GM12878 (cell line): ENCODE data around the gene KRT6C. TPM values are rescaled to one million over a fixed set of nuclear protein-coding genes. Genes with fewer than 3 reads are reported as not detected.

Experiments used
- ATAC-seq: fragments of 200-7000 bp; cut with Tn5 transposase; 3 replicates; pipeline ENCODE4 v1.9.1; 2020; ENCODE audit warnings: mild to moderate bottlenecking, moderate library complexity
- BruUV-seq: library from RNA; stranded (reverse); fragments of 400-500 nt; replicated peaks from 2 replicates; lab custom pipeline; 2021; lab: Mats Ljungman, UMichigan
- CTCF ChIA-PET: fragments of 300-600 bp; sonication (Branson Sonifier 250); formaldehyde crosslinking; extraction: SDS; loops from one replicate; lab custom pipeline; 2021; ENCODE audit warnings: inconsistent platforms; lab: Yijun Ruan, JAX
- POLR2A ChIA-PET: fragments of 350-600 bp; formaldehyde crosslinking; extraction: SDS; loops from one replicate; lab custom pipeline; 2021; ENCODE audit warnings: inconsistent platforms; lab: Charles Lee
- RAD21 ChIA-PET: fragments of 300-600 bp; sonication (Branson Sonifier 250); formaldehyde crosslinking; loops from one replicate; lab custom pipeline; 2023; ENCODE audit warnings: antibody characterized with exemption; ENCODE audit not compliant: unreplicated experiment; lab: Charles Lee
- SMC1A ChIA-PET: fragments of 300-600 bp; sonication (Branson Sonifier 250); formaldehyde crosslinking; loops from one replicate; lab custom pipeline; 2023; ENCODE audit not compliant: unreplicated experiment, uncharacterized antibody; lab: Charles Lee
- DNase-seq: peaks from one replicate; pipeline ENCODE4 v3.0.0-alpha.2; 2011; ENCODE audit warnings: low read depth, low spot score
- FAIRE-seq: peaks from 3 replicates; lab custom pipeline; 2011; peaks lifted over from hg19 to GRCh38; lab: Jason Lieb, UNC
- H2AFZ ChIP-seq: 2 replicates; pipeline ENCODE4 v1.6.0; 2011; ENCODE audit warnings: low read depth, low read length, control low read depth; ENCODE audit not compliant: control insufficient read depth
- H3K27ac ChIP-seq: 2 replicates; pipeline ENCODE4 v1.5.1; 2011; ENCODE audit warnings: control low read depth; ENCODE audit not compliant: control insufficient read depth, insufficient read depth
- H3K27me3 ChIP-seq, 2 experiments: replicated peaks in 1 of 2; 2 replicates each; pipeline versions ENCODE4 v1.6.0 to v1.6.1; 2011; ENCODE audit warnings: low read length in 1 of 2; ENCODE audit not compliant: control insufficient read depth in 2 of 2, insufficient read depth in 2 of 2
- H3K36me3 ChIP-seq, 2 experiments: 2 replicates each; pipeline ENCODE4 v1.5.1; 2011; ENCODE audit warnings: low read length in 1 of 2; ENCODE audit not compliant: control insufficient read depth in 2 of 2, insufficient read depth in 2 of 2
- H3K4me1 ChIP-seq: 2 replicates; pipeline ENCODE4 v1.6.1; 2011; ENCODE audit warnings: mild to moderate bottlenecking, low read length, moderate library complexity, mixed read lengths; ENCODE audit not compliant: control insufficient read depth, insufficient read depth
- H3K4me2 ChIP-seq: 2 replicates; pipeline ENCODE4 v1.6.0; 2011; ENCODE audit warnings: control low read depth; ENCODE audit not compliant: control insufficient read depth, insufficient read depth
- H3K4me3 ChIP-seq: fragments of 200-600 bp; sonication (generic); 2 replicates; pipeline ENCODE4 v1.5.1; 2016
- H3K79me2 ChIP-seq: 2 replicates; pipeline ENCODE4 v1.6.0; 2011; ENCODE audit warnings: low read length; ENCODE audit not compliant: control insufficient read depth, insufficient read depth
- H3K9ac ChIP-seq: 2 replicates; pipeline ENCODE4 v1.8.0; 2011; ENCODE audit warnings: low read length, control low read depth, mixed read lengths; ENCODE audit not compliant: control insufficient read depth, insufficient read depth
- H3K9me3 ChIP-seq: replicated peaks from 3 replicates; pipeline ENCODE4 v1.5.1; 2011; ENCODE audit warnings: mild to moderate bottlenecking, low read length; ENCODE audit not compliant: control insufficient read depth, insufficient read depth
- H4K20me1 ChIP-seq: 2 replicates; pipeline ENCODE4 v1.6.0; 2011; ENCODE audit not compliant: control insufficient read depth, insufficient read depth
- CBFB ChIP-seq: IDR thresholded peaks from 2 replicates; pipeline ENCODE4 v1.6.1; 2016; ENCODE audit warnings: antibody characterized with exemption, low read depth
- DPF2 ChIP-seq: fragments of 450-650 bp; IDR thresholded peaks from 2 replicates; pipeline ENCODE4 v1.6.1; 2017; ENCODE audit warnings: mild to moderate bottlenecking
- IKZF1 ChIP-seq: fragments of 450-650 bp; conservative IDR thresholded peaks from 2 replicates; pipeline ENCODE4 v1.6.1; 2017; ENCODE audit warnings: antibody characterized with exemption, mild to moderate bottlenecking
- NFXL1 ChIP-seq: fragments of 450-650 bp; IDR thresholded peaks from 2 replicates; pipeline ENCODE4 v1.6.1; 2017; ENCODE audit warnings: antibody characterized with exemption, mild to moderate bottlenecking, borderline replicate concordance
- RAD21 ChIP-seq: IDR thresholded peaks from 2 replicates; pipeline ENCODE4 v1.6.1; 2011; ENCODE audit warnings: mild to moderate bottlenecking, low read depth, low read length, moderate library complexity; ENCODE audit not compliant: insufficient read depth
- RAD51 ChIP-seq: fragments of 450-650 bp; IDR thresholded peaks from 2 replicates; pipeline ENCODE4 v1.6.1; 2016; ENCODE audit warnings: moderate library complexity, mild to moderate bottlenecking, inconsistent platforms
- RBBP5 ChIP-seq: fragments of 200-600 bp; sonication (generic); conservative IDR thresholded peaks from 2 replicates; pipeline ENCODE4 v1.6.1; 2016
- SKIL ChIP-seq: fragments of 450-650 bp; IDR thresholded peaks from 2 replicates; pipeline ENCODE4 v1.6.1; 2017; ENCODE audit warnings: mild to moderate bottlenecking, low read depth, inconsistent platforms; ENCODE audit not compliant: poor library complexity, severe bottlenecking
- SRF ChIP-seq, 2 experiments: IDR thresholded peaks; 2 replicates each; pipeline ENCODE4 v1.6.1; 2011; ENCODE audit warnings: low read depth in 2 of 2, low read length in 2 of 2, mild to moderate bottlenecking in 1 of 2, moderate library complexity in 1 of 2
- STAT1 ChIP-seq: fragments of 450-650 bp; conservative IDR thresholded peaks from 2 replicates; pipeline ENCODE4 v1.6.1; 2014; ENCODE audit warnings: antibody characterized with exemption, mild to moderate bottlenecking
- TCF3 ChIP-seq: IDR thresholded peaks from 2 replicates; pipeline ENCODE4 v1.6.1; 2012; ENCODE audit warnings: low read depth, mild to moderate bottlenecking, low read length, borderline replicate concordance; ENCODE audit not compliant: insufficient read depth
- ZNF622 ChIP-seq: fragments of 450-650 bp; IDR thresholded peaks from 2 replicates; pipeline ENCODE4 v1.6.1; 2017; ENCODE audit warnings: mild to moderate bottlenecking, inconsistent platforms
- WGBS: methylation state at CpG from one replicate; pipeline ENCODE4 v1.1.6; 2016; ENCODE audit warnings: low lambda C conversion rate; ENCODE audit not compliant: insufficient replicate concordance, insufficient coverage; ENCODE audit errors: missing lambda C conversion rate; 5-methylcytosine and 5-hydroxymethylcytosine counted together
- in situ Hi-C: fragments of 300-500 bp; cut with MboI; formaldehyde crosslinking; loops from 9 replicates; pipeline ENCODE4 v1.14.3; 2018; ENCODE audit warnings: mixed read lengths
- intact Hi-C: fragments of 100-400 bp; cut with micrococcal nuclease; formaldehyde crosslinking; loops from one replicate; pipeline ENCODE4 v1.14.2; 2022; ENCODE audit not compliant: unreplicated experiment
- polyA plus RNA-seq, 11 experiments: library from polyadenylated mRNA; depleted of rRNA in 4 of 11; unstranded in 6 of 11; stranded (reverse) in 5 of 11; fragments of >200 nt; fragmentation: Nextera tagmentation in 4 of 11; fragmentation: Illumina TruSeq in 1 of 11; extraction: Ambion mirVana in 4 of 11; extraction: Trizol in 1 of 11; gene quantifications; 1 replicate in 1 of 11; 2 replicates in 10 of 11; pipeline versions ENCODE4 v1.2.1 to v1.2.3, GENCODE V29; 2011 to 2016; ENCODE audit warnings: inconsistent platforms in 2 of 11, missing spikeins in 2 of 11, low read depth in 1 of 11
- total RNA-seq, 4 experiments: library from RNA; depleted of rRNA in 3 of 4; stranded (reverse); fragments of >200 nt in 3 of 4; fragmentation: Illumina TruSeq in 1 of 4; extraction: Trizol in 1 of 4; gene quantifications; 2 replicates each; pipeline versions ENCODE4 v1.2.1 to v1.2.3, GENCODE V29; 2013 to 2021

The KRT6C gene
- total and polyA plus RNA-seq, 10 of the 15 experiments (the other 5 are each of a cell fraction or from before 2014, with no cell fraction given), result not detected

GRCh38 chr12:52469853-52470252, 3.8 kb downstream of the KRT6C start:
- intact Hi-C loops, result no loop called here
- Histone ChIP-seq H3K4me3 (no peak overlapping the region), H3K27me3 (no peaks in the 10 kb centered on the region; a peak in 1 of 4 replicates), H3K4me1 (no peaks in the 10 kb centered on the region), H3K9ac (no peak overlapping the region), H4K20me1 (no peaks in the 10 kb centered on the region), H2AFZ (no peak overlapping the region), H3K79me2 (no peaks in the 10 kb centered on the region), H3K36me3 (no peaks in the 10 kb centered on the region), H3K4me2 (no peak overlapping the region), H3K27ac (no peak overlapping the region), H3K9me3 (no peaks in the 10 kb centered on the region)
- no peak for DNase-seq
- SMC1A ChIA-PET, result no interaction called here
- WGBS, result 24% methylated on average over 4 of the region's 4 CpGs
- ATAC-seq, result no peak
- RAD21 ChIA-PET, result no interaction called here
- CTCF ChIA-PET, result no interaction called here
- no peak for TF ChIP-seq STAT1
- TF ChIP-seq RAD51, result no peak
- TF ChIP-seq NFXL1, result no peak
- TF ChIP-seq SRF (IDR thresholded peaks at IDR 0.05; ENCODE audit: low read depth in 2 of 2, low read length in 2 of 2), result no peak
- no peak for TF ChIP-seq TCF3
- TF ChIP-seq SKIL, result no peak
- TF ChIP-seq RAD21, result no peak
- TF ChIP-seq RBBP5, result no peak
- no peak for TF ChIP-seq DPF2
- TF ChIP-seq CBFB, result no peak
- no peak for TF ChIP-seq ZNF622
- no peak for TF ChIP-seq IKZF1
- no TSS peak for BruUV-seq
- POLR2A ChIA-PET, result no interaction called here
- FAIRE-seq, result no peak
- in situ Hi-C loops, result no loop called here
